ENCODE measurements around the gene BAHD1. TPM values are rescaled to one million over a fixed set of nuclear protein-coding genes. Genes with fewer than 3 reads are reported as not detected.

The BAHD1 gene
- total and polyA plus RNA-seq, 2 donors (not counting 3 experiments of a cell fraction or from before 2014, with no cell fraction given): 6.3 to 19.1 TPM

DNA sequence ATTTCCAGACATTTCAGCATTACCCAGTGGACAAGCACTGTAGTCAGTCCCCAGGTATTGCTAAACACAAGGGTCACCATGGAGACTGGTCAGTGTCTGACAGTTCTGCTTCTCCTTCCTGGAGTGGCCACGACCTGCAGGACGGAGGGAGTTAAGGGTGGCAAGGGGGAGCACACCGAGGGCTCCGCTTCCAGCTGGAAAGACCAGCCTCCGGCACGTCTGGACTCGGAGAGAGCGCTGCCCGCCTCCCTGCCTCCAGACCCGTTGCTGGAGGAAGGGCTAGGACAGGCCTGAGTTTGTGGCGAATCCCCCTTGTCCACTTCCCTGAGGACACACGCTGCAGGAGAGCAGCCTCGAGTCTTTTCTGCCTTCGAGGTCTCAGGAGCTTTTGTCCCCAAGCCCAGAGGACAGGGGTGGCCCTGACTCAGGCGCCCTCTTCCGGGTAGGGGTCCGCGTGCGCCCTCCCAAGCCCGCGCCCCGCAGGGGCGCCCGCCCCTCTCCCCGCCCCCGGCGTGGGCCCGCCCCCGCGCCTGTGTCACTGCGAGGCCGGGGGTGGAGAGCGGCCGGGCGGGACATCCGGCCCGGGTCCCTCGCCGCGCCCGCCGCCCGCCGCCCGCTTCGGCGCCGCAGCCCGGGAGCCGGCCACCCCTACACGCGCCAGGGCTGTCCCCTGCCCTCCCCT lies 29.8 kb downstream of the BAHD1 start, which contains the start of gene CHST14:
CHST14 (plus strand) TSS at position 562 of the 682 bp plus-strand sequence. CDS start 230 bp downstream, outside the sequence.
- Histone ChIP-seq H3K9me1 (replicated peaks; ENCODE audit: control insufficient read depth, extremely low read depth, insufficient read depth, low read length) (no peaks in the 10 kb centered on the region), H4K20me1 (replicated peaks; ENCODE audit: control insufficient read depth, extremely low read depth, insufficient read depth, low read length) (no peaks in the 10 kb centered on the region), H3K79me2 (ENCODE audit: control insufficient read depth, insufficient read depth, low read length) (no peaks in the 10 kb centered on the region), H3K4me1 (ENCODE audit: control insufficient read depth, extremely low read depth, insufficient read depth, low read length) (peaks cover 6% of the 10 kb centered on the region), H3K9me3 (replicated peaks; ENCODE audit: control insufficient read depth, insufficient read depth, low read length) (no peaks in the 10 kb centered on the region), H3K4me2 (ENCODE audit: insufficient read depth, low read length) (peak within 1 kb of the TSS; percentile 40), H3K9ac (replicated peaks; ENCODE audit: extremely low read depth, insufficient read depth, low read length) (peak within 1 kb of the TSS; percentile 65), H2AFZ (ENCODE audit: low read depth, low read length) (peak within 1 kb of the TSS; percentile 76), H3K27me3 (ENCODE audit: control insufficient read depth in 2 of 2, insufficient read depth in 2 of 2, low read length in 2 of 2) (no peaks in the 10 kb centered on the region), H3K27ac (ENCODE audit: insufficient read depth, low read depth, low read length) (peak within 1 kb of the TSS; percentile 0), H3K4me3 (replicated peaks in 1 of 3; ENCODE audit: insufficient read depth in 1 of 3, low read depth in 1 of 3, low read length in 3 of 3) (peak within 1 kb of the TSS; percentile 19 to 66 (median 64)), H3K36me3 (ENCODE audit: control insufficient read depth in 2 of 2, extremely low read depth in 1 of 2, insufficient read depth in 2 of 2, low read length in 2 of 2) (peaks cover 0 to 2% of the 10 kb centered on the region in 2 experiments)
- intact Hi-C loops (cut with micrococcal nuclease) (loop anchor here (2.0 kb wide), 2 partner anchors 30 to 36 kb away; partner anchors contain the start of gene BAHD1), dilution Hi-C loops (cut with MboI; ENCODE audit: extremely low pct_ligation_motif_present, low sequenced_read_pairs) (no loop called here)
- BruUV-seq (replicated peaks): TSS peak; percentile 17
- peak; percentile 57 for FAIRE-seq
- ChIA-PET POLR2A (no interaction called here), CTCF (interaction anchor here (1.2 to 2.0 kb wide), 2 partner anchors 28 to 36 kb away, joined by 4 to 6 read pairs; no protein-coding TSS in a partner anchor)
- peak; percentile 58 for DNase-seq (ENCODE audit: low read depth, low spot score)
- no peak for TF ChIP-seq POLR2AphosphoS5 (IDR thresholded peaks at IDR 0.05; ENCODE audit: insufficient read depth, low read depth, low read length)
- TF ChIP-seq JUN (IDR thresholded peaks at IDR 0.05; ENCODE audit: borderline replicate concordance, insufficient read depth, insufficient read length, low read depth): no peak
- no peak for TF ChIP-seq EZH2 (IDR thresholded peaks at IDR 0.05; ENCODE audit: borderline replicate concordance, low read depth, low read length, severe bottlenecking)
- TF ChIP-seq, protein P1, sequence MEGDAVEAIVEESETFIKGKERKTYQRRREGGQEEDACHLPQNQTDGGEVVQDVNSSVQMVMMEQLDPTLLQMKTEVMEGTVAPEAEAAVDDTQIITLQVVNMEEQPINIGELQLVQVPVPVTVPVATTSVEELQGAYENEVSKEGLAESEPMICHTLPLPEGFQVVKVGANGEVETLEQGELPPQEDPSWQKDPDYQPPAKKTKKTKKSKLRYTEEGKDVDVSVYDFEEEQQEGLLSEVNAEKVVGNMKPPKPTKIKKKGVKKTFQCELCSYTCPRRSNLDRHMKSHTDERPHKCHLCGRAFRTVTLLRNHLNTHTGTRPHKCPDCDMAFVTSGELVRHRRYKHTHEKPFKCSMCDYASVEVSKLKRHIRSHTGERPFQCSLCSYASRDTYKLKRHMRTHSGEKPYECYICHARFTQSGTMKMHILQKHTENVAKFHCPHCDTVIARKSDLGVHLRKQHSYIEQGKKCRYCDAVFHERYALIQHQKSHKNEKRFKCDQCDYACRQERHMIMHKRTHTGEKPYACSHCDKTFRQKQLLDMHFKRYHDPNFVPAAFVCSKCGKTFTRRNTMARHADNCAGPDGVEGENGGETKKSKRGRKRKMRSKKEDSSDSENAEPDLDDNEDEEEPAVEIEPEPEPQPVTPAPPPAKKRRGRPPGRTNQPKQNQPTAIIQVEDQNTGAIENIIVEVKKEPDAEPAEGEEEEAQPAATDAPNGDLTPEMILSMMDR (IDR thresholded peaks at IDR 0.05; ENCODE audit: extremely low read depth in 1 of 2, insufficient read depth in 1 of 2, low read depth in 1 of 2, low read length in 2 of 2): no peak
- peak; percentile 48 for TF ChIP-seq POLR2A (IDR thresholded peaks at IDR 0.05; ENCODE audit: low read depth, low read length)
